Measurements from ENCODE around the gene MZB1. TPM values are rescaled to one million over a fixed set of nuclear protein-coding genes. Genes with fewer than 3 reads are reported as not detected.
A peak's percentile ranks its signal among the peaks of the same experiment; 100 is the strongest.

MZB1 gene, protein sequence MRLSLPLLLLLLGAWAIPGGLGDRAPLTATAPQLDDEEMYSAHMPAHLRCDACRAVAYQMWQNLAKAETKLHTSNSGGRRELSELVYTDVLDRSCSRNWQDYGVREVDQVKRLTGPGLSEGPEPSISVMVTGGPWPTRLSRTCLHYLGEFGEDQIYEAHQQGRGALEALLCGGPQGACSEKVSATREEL
- 301 TPM for polyA plus RNA-seq (2012; ENCODE audit: insufficient read depth, insufficient read length)

DNA sequence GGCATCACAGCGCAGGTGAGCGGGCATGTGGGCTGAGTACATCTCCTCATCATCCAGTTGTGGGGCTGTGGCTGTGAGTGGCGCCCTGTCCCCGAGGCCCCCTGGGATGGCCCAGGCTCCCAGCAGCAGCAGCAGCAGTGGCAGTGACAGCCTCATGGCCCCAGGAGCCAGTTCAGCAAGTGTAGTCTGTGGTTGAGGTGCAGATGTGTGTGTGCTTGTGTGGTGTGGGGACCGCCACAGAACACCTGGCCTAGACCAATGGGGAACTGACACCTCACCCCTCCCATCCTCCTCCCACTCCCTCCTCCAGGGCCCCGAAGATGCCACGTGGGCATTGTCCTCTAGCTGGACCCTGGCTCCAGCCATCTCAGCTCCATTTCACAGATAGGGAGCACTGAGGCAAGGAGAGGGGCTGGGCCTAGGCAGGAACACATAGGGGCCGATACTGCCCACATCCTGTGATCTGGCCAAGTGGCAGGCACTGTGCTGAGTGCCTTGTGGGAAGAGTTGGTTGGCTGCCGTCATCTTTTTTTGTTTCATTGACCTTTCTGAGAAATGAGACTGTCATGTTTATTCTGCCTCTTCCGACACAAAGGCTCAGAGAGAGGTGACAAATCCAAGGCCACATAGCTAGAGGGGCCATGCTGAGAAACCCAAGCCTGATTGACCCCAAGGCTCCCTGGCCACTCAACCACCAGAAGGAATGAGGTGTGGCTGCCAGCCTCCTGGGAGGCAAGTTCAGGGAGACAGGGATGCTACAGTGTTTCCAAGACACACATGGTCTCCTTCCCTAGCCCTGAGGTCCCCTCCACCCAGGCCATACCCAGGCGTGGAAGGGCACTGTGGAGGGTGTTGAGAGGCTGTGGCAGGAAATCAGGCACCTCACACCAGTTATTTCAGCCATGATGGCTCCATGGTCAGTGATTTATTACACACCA is at the start of gene MZB1:
TSS of gene MZB1 (minus strand) at position 213 of the 938 bp plus-strand sequence. CDS start at position 156, 57 bp downstream.
- peak; percentile 96 for DNase-seq (ENCODE audit: low read depth, low spot score)
- peak within 1 kb of the TSS; percentile 99 for H3K4me3 ChIP-seq (ENCODE audit: low read length)

DNA sequence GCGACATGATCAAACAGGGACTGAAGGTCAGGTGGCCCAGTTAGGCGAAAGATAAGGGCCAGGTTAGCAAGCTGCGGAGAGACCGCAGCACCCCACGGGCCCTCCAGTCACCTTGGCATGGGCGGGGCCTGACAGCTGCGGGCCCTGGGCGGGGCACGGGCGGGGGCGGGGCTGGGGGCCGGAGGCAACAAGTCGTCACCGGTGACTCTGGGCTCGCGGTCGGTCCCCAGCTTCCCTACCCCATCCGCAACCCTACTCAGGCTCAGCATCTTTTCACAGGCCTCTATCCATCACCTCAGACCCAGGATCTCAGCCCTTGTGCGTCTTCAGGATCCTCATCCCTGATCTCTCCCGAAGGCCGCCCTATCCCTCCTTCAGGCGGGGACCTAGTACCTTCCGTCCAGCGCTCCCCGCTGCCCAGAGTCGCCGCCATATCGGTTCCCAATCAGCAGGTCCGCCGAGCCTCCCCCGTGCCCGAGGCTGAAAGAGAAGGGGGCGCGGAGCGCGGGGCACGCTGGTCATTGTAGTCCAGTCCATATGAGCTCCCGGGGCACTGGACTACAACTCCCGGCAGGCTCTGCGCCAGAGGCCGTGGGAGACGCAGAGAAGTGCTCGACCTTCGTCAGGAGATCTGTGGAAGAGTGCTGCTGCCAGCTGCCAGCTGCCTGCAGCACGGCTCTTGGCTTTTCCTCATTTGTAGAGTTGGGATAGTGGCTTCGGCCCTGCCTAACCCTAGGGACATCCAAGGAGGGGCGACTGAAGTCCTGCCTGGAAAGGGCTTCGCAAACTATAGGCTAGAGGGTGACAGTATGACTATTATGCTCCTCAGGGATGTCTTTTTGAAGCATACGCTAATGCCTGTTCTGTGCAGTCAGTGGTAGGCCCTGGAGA is 49.5 kb upstream of the MZB1 start, which contains the start of gene DNAJC18:
TSS of gene DNAJC18 (minus strand) at position 513 of the 891 bp plus-strand sequence. CDS start at position 433, 80 bp downstream.
- H3K4me3 ChIP-seq (ENCODE audit: low read length) = peak within 1 kb of the TSS; percentile 93

GRCh38 chr5:139438707-139439012 is 48.9 kb upstream of the MZB1 start:
- no peak for DNase-seq (ENCODE audit: low read depth, low spot score)
- H3K4me3 ChIP-seq (ENCODE audit: low read length) = peak overlapping the region; percentile 93

More for the DNA sequence above, 49.5 kb upstream of the MZB1 start, which contains the start of gene DNAJC18:
- peak; percentile 76 for DNase-seq (ENCODE audit: low read depth, low spot score)

- H3K4me3 ChIP-seq (ENCODE audit: low read length) = no peak overlapping the region
- no peak for DNase-seq (ENCODE audit: low read depth, low spot score)
These were observed 46.0 kb upstream of the MZB1 start for GRCh38 chr5:139435676-139436075.

GRCh38 chr5:139431706-139432105 is 42.0 kb upstream of the MZB1 start:
- DNase-seq (ENCODE audit: low read depth, low spot score) = no peak
- no peak overlapping the region for H3K4me3 ChIP-seq (ENCODE audit: low read length)

- no peak overlapping the region for H3K4me3 ChIP-seq (ENCODE audit: low read length)
- DNase-seq (ENCODE audit: low read depth, low spot score) = no peak
These were observed 40.3 kb upstream of the MZB1 start for GRCh38 chr5:139430015-139430414.

GRCh38 chr5:139426203-139426885 is 36.6 kb upstream of the MZB1 start:
- DNase-seq (ENCODE audit: low read depth, low spot score) = no peak
- no peak overlapping the region for H3K4me3 ChIP-seq (ENCODE audit: low read length)

DNA sequence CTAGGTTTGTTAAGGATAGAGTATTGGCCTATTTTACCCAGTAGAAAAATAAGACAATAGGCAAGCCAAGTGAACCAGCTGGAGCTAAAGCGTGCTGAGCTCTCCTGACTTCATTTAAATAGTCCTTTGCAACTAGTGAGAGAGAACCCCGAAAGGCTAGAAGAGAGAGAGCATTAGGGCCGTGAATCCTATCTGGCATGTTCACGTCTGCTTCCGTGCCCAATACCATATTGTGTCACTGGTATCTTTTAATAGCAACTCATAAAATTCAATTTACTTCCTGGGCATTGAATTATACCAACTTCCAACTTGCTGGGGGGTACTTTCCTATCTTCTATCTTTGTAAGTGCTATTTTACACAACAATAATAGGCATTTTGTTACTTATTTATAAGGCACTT is 35.8 kb upstream of the MZB1 start:
- DNase-seq (ENCODE audit: low read depth, low spot score) = no peak

GRCh38 chr5:139422307-139422893 is 32.7 kb upstream of the MZB1 start:
- H3K4me3 ChIP-seq (ENCODE audit: low read length) = no peak overlapping the region
- DNase-seq (ENCODE audit: low read depth, low spot score) = peak; percentile 78

More for the DNA sequence above, 35.8 kb upstream of the MZB1 start:
- no peak overlapping the region for H3K4me3 ChIP-seq (ENCODE audit: low read length)

DNA sequence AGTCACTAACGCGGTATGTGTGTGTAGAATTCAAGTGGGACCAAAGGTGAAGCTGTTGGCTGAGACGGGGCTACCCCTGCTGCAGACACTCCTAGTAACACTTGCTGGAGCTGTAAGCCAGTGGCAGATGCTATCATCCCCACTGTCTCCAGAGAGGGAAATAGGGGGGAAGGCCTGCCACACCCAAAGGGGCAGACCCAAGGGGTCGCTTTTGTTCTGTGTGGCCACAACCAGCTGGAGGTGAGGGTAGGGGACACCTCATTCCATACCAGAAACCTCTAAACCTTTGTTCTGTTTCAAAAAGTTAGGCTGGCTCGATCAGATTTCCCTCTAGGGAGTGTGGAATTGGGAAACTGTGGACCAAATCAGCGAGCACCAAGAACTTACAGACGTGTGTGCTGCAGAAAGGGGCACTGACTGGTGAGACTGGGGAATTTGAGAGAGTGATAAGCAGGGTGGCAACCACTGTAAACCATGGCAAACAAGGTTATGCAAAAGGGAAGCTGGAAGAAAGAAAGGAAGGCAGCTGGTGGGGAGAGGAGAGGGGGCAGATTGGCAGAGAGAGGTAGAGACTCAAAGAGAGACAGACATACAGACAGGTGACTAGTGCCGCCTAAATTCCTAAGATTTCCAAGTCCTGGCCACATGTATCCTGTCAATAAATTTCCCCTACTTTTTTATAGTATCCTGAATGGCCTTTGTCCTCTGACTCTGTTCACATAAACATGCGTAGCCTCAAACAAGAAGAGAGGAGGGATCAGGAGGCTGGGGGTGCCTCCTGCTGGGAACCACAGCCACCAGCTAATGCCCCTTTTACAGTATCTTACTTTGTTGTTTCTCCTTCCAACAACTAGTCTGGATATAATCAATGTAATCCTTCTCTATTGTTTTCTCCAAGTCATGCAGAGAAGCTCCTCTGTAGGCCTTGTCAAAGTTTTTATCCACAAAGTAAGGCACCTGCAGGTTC is 29.8 kb upstream of the MZB1 start:
- no peak overlapping the region for H3K4me3 ChIP-seq (ENCODE audit: low read length)
- no peak for DNase-seq (ENCODE audit: low read depth, low spot score)

DNA sequence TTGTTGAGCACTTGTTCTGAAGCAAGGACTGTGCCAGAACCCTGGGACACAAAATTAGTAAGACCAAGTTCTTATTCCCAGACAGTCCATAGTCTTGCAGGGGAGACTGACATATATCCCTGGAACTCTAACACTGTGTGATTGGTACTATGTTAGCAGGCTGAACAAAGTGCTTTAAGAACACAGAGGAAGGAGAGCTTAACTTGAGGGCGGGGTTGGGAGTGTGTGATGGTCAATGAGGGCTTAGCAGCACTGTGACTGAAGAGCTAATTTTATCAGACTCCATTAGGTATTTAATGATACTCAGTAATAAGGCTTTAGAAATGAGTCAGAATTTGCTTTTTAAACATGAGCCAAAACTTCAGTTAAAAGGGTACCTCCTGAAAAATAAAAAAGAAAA is 29.1 kb upstream of the MZB1 start:
- DNase-seq (ENCODE audit: low read depth, low spot score) = no peak

GRCh38 chr5:139417214-139417613 is 27.5 kb upstream of the MZB1 start:
- peak; percentile 31 for DNase-seq (ENCODE audit: low read depth, low spot score)
- H3K4me3 ChIP-seq (ENCODE audit: low read length) = no peak overlapping the region

More for the DNA sequence above, 29.1 kb upstream of the MZB1 start:
- H3K4me3 ChIP-seq (ENCODE audit: low read length) = no peak overlapping the region

- H3K4me3 ChIP-seq (ENCODE audit: low read length) = no peak overlapping the region
- DNase-seq (ENCODE audit: low read depth, low spot score) = no peak
These were observed 26.9 kb upstream of the MZB1 start for GRCh38 chr5:139416651-139417050.

DNA sequence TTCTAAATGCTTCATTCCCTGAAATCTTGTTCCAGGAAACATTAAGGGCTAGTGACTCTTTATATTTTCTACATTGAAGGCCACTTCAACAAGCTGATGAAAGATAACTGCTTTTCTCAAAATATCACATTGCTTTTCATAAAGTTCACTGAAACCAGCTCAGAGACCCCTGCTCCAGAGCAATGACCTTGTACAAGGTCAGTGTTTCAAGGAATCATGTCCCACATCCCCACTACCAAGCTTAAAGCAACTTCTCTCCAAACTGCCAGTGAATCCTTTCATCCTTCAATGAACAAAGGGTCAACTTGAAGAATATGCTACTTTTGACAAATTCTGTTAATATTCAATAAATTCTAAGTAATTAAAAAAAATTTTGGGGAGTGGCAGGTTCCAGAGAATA is 26.2 kb upstream of the MZB1 start:
- DNase-seq (ENCODE audit: low read depth, low spot score) = no peak
- H3K4me3 ChIP-seq (ENCODE audit: low read length) = no peak overlapping the region

DNA sequence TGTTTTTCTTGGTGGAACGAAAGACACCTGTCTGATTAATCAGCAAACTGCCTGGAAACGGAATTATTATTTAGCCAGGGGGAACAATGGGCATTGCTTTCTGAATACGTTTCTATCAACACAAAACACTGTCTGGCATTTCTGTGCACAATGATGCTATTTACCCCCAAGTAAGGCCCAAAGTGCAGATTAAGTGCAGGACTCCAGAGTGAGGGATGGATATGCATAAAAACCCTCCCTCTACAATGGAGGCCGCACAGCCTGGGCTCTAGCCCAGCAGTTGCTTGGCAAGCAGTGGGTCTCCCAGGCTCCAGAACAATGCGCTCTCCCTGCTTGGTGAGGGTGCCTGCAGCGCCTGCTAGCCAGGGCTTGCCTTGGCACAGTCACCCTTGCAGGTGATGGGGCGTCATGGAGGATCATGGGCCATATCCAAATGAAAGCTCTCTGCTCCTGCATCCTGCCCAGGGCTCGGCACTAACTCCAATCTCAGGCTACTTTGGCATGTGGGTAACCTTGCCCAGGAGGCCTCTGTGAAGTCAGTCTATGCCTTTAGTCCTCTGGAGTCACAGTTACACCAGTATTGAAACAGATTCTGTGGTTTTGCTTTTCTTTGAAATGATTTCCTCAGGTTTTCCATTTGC is 25.6 kb upstream of the MZB1 start:
- DNase-seq (ENCODE audit: low read depth, low spot score) = no peak
- H3K4me3 ChIP-seq (ENCODE audit: low read length) = no peak overlapping the region

- DNase-seq (ENCODE audit: low read depth, low spot score) = no peak
These were observed 24.9 kb upstream of the MZB1 start for GRCh38 chr5:139414581-139415130.

DNA sequence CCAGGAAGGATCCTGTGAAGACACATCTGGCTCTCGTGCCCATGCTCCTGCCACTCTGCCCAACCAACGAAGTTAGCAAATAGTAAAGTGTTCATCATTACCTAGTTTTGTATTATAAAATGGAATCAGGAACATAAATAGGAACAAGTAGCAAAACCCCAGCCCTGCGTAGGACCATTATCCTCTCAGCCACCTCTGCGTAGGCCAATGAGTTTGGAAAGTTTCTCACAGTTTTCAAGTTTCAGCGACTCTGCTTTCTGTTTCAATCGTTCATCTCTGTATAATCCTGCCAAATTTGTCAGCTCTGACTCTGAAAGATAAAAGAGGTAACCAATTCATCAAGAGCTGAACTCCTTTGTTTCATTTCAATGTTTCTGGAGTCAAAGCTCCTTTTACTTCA is 24.2 kb upstream of the MZB1 start:
- no peak overlapping the region for H3K4me3 ChIP-seq (ENCODE audit: low read length)
- DNase-seq (ENCODE audit: low read depth, low spot score) = no peak

More at GRCh38 chr5:139414581-139415130, 24.9 kb upstream of the MZB1 start:
- H3K4me3 ChIP-seq (ENCODE audit: low read length) = no peak overlapping the region

Data from Jurkat, Clone E6-1 (cell line).